GM19238 (cell line): ENCODE results near the gene PPIG.
"Not testable (repeated sequence)": the region's sequence is repeated elsewhere in the genome, so short reads cannot be mapped to it uniquely, and the experiment has no call there.

Experiments used
- DNase-seq: peaks from one replicate; pipeline ENCODE4 v3.0.0; 2011; ENCODE audit warnings: low spot score; ENCODE audit not compliant: insufficient read length

The PPIG gene

DNA sequence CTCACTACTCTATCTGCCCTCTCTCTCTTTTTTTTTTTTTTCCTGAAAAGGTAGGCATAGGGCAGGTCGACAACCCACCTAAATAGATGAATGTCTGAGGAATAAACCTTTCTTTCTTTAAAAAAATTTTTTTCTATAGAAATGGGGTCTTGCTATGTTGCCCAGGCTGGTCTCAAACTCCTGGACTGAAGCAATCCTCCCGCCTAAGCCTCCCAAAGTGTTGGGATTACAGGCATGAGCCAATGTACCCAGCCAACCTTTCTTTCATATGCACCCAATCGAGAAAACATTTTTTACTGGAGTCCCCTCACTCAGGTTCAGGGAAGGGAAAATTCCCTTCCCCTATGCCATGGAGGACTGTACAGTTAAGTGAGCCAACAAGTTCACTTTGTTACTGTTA is 79.1 kb downstream of the PPIG start:
- DNase-seq, result no peak

GRCh38 chr2:169664600-169664977 is 80.4 kb downstream of the PPIG start:
- DNase-seq, result no peak

- no peak for DNase-seq
Measured at GRCh38 chr2:169664978-169665930, 81.1 kb downstream of the PPIG start.

GRCh38 chr2:169667583-169667982 is 83.4 kb downstream of the PPIG start:
- DNase-seq, result no peak

DNA sequence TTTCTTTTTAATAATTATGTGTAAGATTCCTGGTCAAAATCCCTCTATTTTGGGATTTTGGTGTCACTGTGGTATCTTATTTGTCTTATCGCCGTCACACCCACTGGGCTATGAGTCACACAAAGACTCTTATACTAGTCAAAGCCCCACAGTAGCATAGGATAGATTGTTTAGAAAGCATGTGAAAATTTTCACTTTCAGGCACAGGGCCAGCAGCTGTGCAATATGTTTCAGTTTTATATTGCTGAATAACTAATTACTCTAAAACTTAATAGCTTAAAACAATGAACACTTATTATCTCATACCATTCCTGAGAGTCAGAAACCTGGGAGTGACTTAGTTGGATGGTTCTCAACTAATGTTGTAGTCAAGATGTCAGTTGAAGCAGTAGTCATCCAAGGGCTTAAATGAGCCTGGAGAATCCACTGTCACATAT is 86.1 kb downstream of the PPIG start:
- no peak for DNase-seq

- no peak for DNase-seq
Measured at GRCh38 chr2:169670937-169671336, 86.8 kb downstream of the PPIG start.

DNA sequence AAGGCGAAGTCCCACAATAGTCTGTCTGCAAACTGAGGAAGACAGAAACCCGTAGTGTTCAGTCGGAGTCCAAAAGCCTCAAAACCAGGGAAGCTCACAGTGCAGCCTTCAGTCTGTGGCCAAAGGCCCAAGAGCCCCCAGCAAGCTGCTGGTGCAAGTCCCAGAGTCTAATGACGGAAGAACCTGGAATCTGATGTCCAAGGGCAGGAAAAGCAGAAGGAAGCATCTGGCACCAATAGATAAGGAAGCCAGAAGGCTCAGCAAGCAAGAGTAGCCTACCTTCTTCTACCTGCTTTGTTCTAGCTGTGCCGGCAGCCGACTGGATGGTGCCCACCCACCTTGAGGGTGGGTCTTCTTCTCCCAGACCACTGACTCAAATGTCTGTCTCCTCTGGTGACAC is 88.3 kb downstream of the PPIG start:
- no peak for DNase-seq

GRCh38 chr2:169673106-169673505 is 89.0 kb downstream of the PPIG start:
- no peak for DNase-seq

- DNase-seq, result no peak
Measured at GRCh38 chr2:169673921-169674320, 89.8 kb downstream of the PPIG start.

GRCh38 chr2:169676357-169676756 is 92.2 kb downstream of the PPIG start:
- DNase-seq, result no peak

- no peak for DNase-seq
Measured at GRCh38 chr2:169676850-169677249, 92.7 kb downstream of the PPIG start.

GRCh38 chr2:169683054-169683424 is 98.9 kb downstream of the PPIG start:
- no peak for DNase-seq

GRCh38 chr2:169683425-169684134 is 99.4 kb downstream of the PPIG start:
- no peak for DNase-seq

GRCh38 chr2:169684135-169684565 is 100.0 kb downstream of the PPIG start:
- DNase-seq, result no peak

- not testable (repeated sequence) for DNase-seq
Measured at GRCh38 chr2:169684712-169685111, 100.6 kb downstream of the PPIG start.

GRCh38 chr2:169686825-169687224 is 102.7 kb downstream of the PPIG start:
- DNase-seq, result not testable (repeated sequence)

DNA sequence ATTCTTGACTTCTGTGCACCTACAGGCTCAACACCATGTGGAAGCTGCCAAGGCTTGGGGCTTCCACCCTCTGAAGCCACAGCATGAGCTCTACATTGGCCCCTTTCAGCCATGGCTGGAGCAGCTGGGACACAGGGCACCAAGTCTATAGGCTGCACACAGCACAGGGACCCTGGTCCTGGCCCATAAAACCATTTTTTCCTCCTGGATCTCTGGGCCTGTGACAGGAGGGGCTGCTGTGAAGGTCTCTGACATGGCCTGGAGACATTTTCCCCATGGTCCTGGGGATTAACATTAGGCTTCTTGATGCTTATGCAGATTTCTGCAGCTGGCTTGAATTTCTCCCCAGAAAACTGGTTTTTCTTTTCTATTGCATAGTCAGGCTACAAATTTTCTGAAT is 103.8 kb downstream of the PPIG start:
- not testable (repeated sequence) for DNase-seq

GRCh38 chr2:169690958-169691357 is 106.8 kb downstream of the PPIG start:
- DNase-seq, result no peak
